Endodermal cell (in vitro differentiated cells): Measurements from ENCODE around the gene TSTD2. TPM values are rescaled to one million over a fixed set of nuclear protein-coding genes. Genes with fewer than 3 reads are reported as not detected.
"Not testable (repeated sequence)": the region's sequence is repeated elsewhere in the genome, so short reads cannot be mapped to it uniquely, and the experiment has no call there.

ENCODE experiments used
- DNase-seq: peaks from one replicate; pipeline ENCODE4 v3.0.0-alpha.2; 2017
- H3K27ac ChIP-seq: 2 replicates; pipeline ENCODE4 v1.5.1; 2013; ENCODE audit warnings: mild to moderate bottlenecking, low read depth, low read length, moderate library complexity
- H3K27me3 ChIP-seq: 2 replicates; pipeline ENCODE4 v1.6.1; 2013; ENCODE audit warnings: mild to moderate bottlenecking, low read length, moderate library complexity; ENCODE audit not compliant: insufficient read depth, control insufficient read depth, poor library complexity, severe bottlenecking
- H3K36me3 ChIP-seq: 2 replicates; pipeline ENCODE4 v1.7.0; 2013; ENCODE audit warnings: mild to moderate bottlenecking, low read length, moderate library complexity; ENCODE audit not compliant: control insufficient read depth, insufficient read depth
- H3K4me1 ChIP-seq: one replicate; pipeline ENCODE4 v1.7.0; 2013; ENCODE audit warnings: low read length; ENCODE audit not compliant: control insufficient read depth, insufficient read depth
- H3K4me3 ChIP-seq: 2 replicates; pipeline ENCODE4 v1.5.1; 2013; ENCODE audit warnings: mild to moderate bottlenecking, low read length, moderate library complexity
- H3K9ac ChIP-seq: 2 replicates; pipeline ENCODE4 v1.6.1; 2013; ENCODE audit warnings: mild to moderate bottlenecking, low read length, moderate library complexity; ENCODE audit not compliant: poor library complexity, severe bottlenecking; ENCODE audit errors: extremely low read depth
- H3K9me3 ChIP-seq: 2 replicates; pipeline ENCODE4 v1.6.1; 2013; ENCODE audit warnings: mild to moderate bottlenecking, low read length, moderate library complexity; ENCODE audit not compliant: control insufficient read depth
- H3K27ac Mint-ChIP-seq: 2 replicates; pipeline ENCODE4 v1.8.0; 2020; ENCODE audit warnings: mixed read lengths
- H3K27me3 Mint-ChIP-seq: 2 replicates; pipeline ENCODE4 v1.8.0; 2021; ENCODE audit warnings: mild to moderate bottlenecking, mixed read lengths; ENCODE audit not compliant: insufficient read depth
- H3K36me3 Mint-ChIP-seq: 2 replicates; pipeline ENCODE4 v1.8.0; 2020; ENCODE audit warnings: low read depth, mixed read lengths
- H3K4me1 Mint-ChIP-seq: 2 replicates; pipeline ENCODE4 v1.8.0; 2020; ENCODE audit warnings: mixed read lengths
- H3K4me3 Mint-ChIP-seq: 2 replicates; pipeline ENCODE4 v1.8.0; 2020; ENCODE audit warnings: mild to moderate bottlenecking, moderate library complexity, mixed read lengths
- H3K9me3 Mint-ChIP-seq: 2 replicates; pipeline ENCODE4 v1.8.0; 2020; ENCODE audit warnings: mild to moderate bottlenecking, mixed read lengths
- CTCF ChIP-seq: fragments of 200-600 bp; sonication (generic); conservative IDR thresholded peaks from 2 replicates; pipeline ENCODE4 v1.5.0; 2021; ENCODE audit warnings: antibody characterized with exemption, mild to moderate bottlenecking
- WGBS, 2 experiments: methylation state at CpG; one replicate each; pipeline versions ENCODE4 v1.1.5 to v1.1.7; 2013; ENCODE audit warnings: missing lambda C conversion rate in 2 of 2, mixed read lengths in 1 of 2; ENCODE audit not compliant: insufficient coverage in 1 of 2, insufficient read length in 1 of 2; 5-methylcytosine and 5-hydroxymethylcytosine counted together
- total RNA-seq, 2 donors: library from RNA; stranded (reverse); fragmentation: NEBNext Ultra II Directional in 1 of 2; extraction: Animal tissue kit (Norgen Biotek cat#: 25700) in 1 of 2; gene quantifications; 2 replicates in 1 of 2; 3 replicates in 1 of 2; pipeline ENCODE4 v1.2.1, GENCODE V29; 2021

Gene TSTD2
- total RNA-seq, 2 donors from 2014 or later = 23.0 TPM

- H3K36me3 ChIP-seq = peaks cover 76% of the 10 kb centered on the region
- H3K9me3 ChIP-seq = peaks cover 47% of the 10 kb centered on the region
- no peaks in the 10 kb centered on the region for H3K27me3 ChIP-seq
- Mint-ChIP-seq H3K27me3 (no peaks in the 10 kb centered on the region), H3K4me1 (peaks cover 5% of the 10 kb centered on the region), H3K4me3 (no peak overlapping the region), H3K9me3 (peaks cover 44% of the 10 kb centered on the region), H3K36me3 (peaks cover 71% of the 10 kb centered on the region), H3K27ac (no peak overlapping the region)
- H3K4me3 ChIP-seq = no peak overlapping the region
- no peak for DNase-seq
- TF ChIP-seq CTCF = no peak
- H3K9ac ChIP-seq = no peak overlapping the region
- 100% methylated on average over 1 of the region's 1 CpG for WGBS, 2 experiments
- no peak overlapping the region for H3K27ac ChIP-seq
- no peaks in the 10 kb centered on the region for H3K4me1 ChIP-seq
These were observed 9.2 kb downstream of the TSTD2 start for GRCh38 chr9:97623946-97624345.

GRCh38 chr9:97622483-97622882 lies 10.7 kb downstream of the TSTD2 start:
- not testable (repeated sequence) for H3K27ac Mint-ChIP-seq
- peaks cover 85% of the 10 kb centered on the region for H3K36me3 Mint-ChIP-seq
- WGBS, 2 experiments = 91 to 95% methylated on average over 5 of the region's 5 CpGs

GRCh38 chr9:97620063-97620462 lies 13.1 kb downstream of the TSTD2 start:
- Histone ChIP-seq H3K9me3 (peaks cover 47% of the 10 kb centered on the region), H3K36me3 (peaks cover 84% of the 10 kb centered on the region)
- not testable (repeated sequence) for H3K4me3 Mint-ChIP-seq, H3K9ac ChIP-seq, H3K27me3 Mint-ChIP-seq, H3K27me3 ChIP-seq, H3K27ac ChIP-seq, H3K4me1 Mint-ChIP-seq, H3K4me3 ChIP-seq, DNase-seq, H3K4me1 ChIP-seq, H3K27ac Mint-ChIP-seq
- WGBS, 2 experiments = 100% methylated on average over 2 of the region's 2 CpGs; no CpG with 5 or more reads in 1 of the 2 experiments
- Mint-ChIP-seq H3K9me3 (peaks cover 44% of the 10 kb centered on the region), H3K36me3 (peaks cover 80% of the 10 kb centered on the region)

More at GRCh38 chr9:97622483-97622882, 10.7 kb downstream of the TSTD2 start:
- not testable (repeated sequence) for DNase-seq, H3K27me3 ChIP-seq, H3K9ac ChIP-seq, H3K4me1 ChIP-seq, H3K27ac ChIP-seq, H3K4me1 Mint-ChIP-seq, H3K4me3 Mint-ChIP-seq, H3K27me3 Mint-ChIP-seq, H3K4me3 ChIP-seq
- H3K9me3 ChIP-seq = peaks cover 47% of the 10 kb centered on the region
- peaks cover 44% of the 10 kb centered on the region for H3K9me3 Mint-ChIP-seq
- H3K36me3 ChIP-seq = peaks cover 89% of the 10 kb centered on the region

GRCh38 chr9:97617939-97618416 lies 15.2 kb downstream of the TSTD2 start:
- peaks cover 32% of the 10 kb centered on the region for H3K9me3 Mint-ChIP-seq
- H3K4me3 Mint-ChIP-seq = no peak overlapping the region
- H3K4me1 Mint-ChIP-seq = peaks cover 5% of the 10 kb centered on the region
- Histone ChIP-seq H3K27ac (no peak overlapping the region), H3K9me3 (peaks cover 31% of the 10 kb centered on the region), H3K4me3 (no peak overlapping the region), H3K27me3 (no peaks in the 10 kb centered on the region), H3K9ac (no peak overlapping the region), H3K4me1 (no peaks in the 10 kb centered on the region), H3K36me3 (peaks cover 68% of the 10 kb centered on the region)
- H3K36me3 Mint-ChIP-seq = peaks cover 75% of the 10 kb centered on the region
- no peaks in the 10 kb centered on the region for H3K27me3 Mint-ChIP-seq
- 91 to 100% methylated on average over 1 of the region's 1 CpG for WGBS, 2 experiments
- no peak for TF ChIP-seq CTCF
- no peak for DNase-seq
- no peak overlapping the region for H3K27ac Mint-ChIP-seq
